Measurements from ENCODE around the gene RADIL.
"Not testable (repeated sequence)": the region's sequence is repeated elsewhere in the genome, so short reads cannot be mapped to it uniquely, and the experiment has no call there.

Gene RADIL

GRCh38 chr7:4794591-4795350 is 88.7 kb downstream of the RADIL start:
- no peak for TF ChIP-seq CTCF (IDR thresholded peaks at IDR 0.05; ENCODE audit: low read depth, low read length, missing control alignments)
- no peak for DNase-seq (ENCODE audit: low read depth)
- H3K4me3 ChIP-seq (ENCODE audit: low read depth, low read length): no peak overlapping the region

- H3K4me3 ChIP-seq (ENCODE audit: low read depth, low read length); DNase-seq (ENCODE audit: low read depth): not testable (repeated sequence)
Measured at GRCh38 chr7:4794171-4794570, 89.3 kb downstream of the RADIL start.

GRCh38 chr7:4793385-4793993 is 90.0 kb downstream of the RADIL start:
- H3K4me3 ChIP-seq (ENCODE audit: low read depth, low read length); DNase-seq (ENCODE audit: low read depth): not testable (repeated sequence)

- no peak for TF ChIP-seq CTCF (IDR thresholded peaks at IDR 0.05; ENCODE audit: low read depth, low read length, missing control alignments)
- no peak overlapping the region for H3K4me3 ChIP-seq (ENCODE audit: low read depth, low read length)
- DNase-seq (ENCODE audit: low read depth): no peak
Measured at GRCh38 chr7:4792537-4793126, 90.9 kb downstream of the RADIL start.

- no peak overlapping the region for H3K4me3 ChIP-seq (ENCODE audit: low read depth, low read length)
- TF ChIP-seq CTCF (IDR thresholded peaks at IDR 0.05; ENCODE audit: low read depth, low read length, missing control alignments): peak; percentile 48
- no peak for DNase-seq (ENCODE audit: low read depth)
Measured at GRCh38 chr7:4791738-4792536, 91.6 kb downstream of the RADIL start.

- no peak for DNase-seq (ENCODE audit: low read depth)
- TF ChIP-seq CTCF (IDR thresholded peaks at IDR 0.05; ENCODE audit: low read depth, low read length, missing control alignments): no peak
- H3K4me3 ChIP-seq (ENCODE audit: low read depth, low read length): no peak overlapping the region
Measured at GRCh38 chr7:4791101-4791737, 92.3 kb downstream of the RADIL start.

GRCh38 chr7:4790516-4790991 is 93.0 kb downstream of the RADIL start:
- no peak overlapping the region for H3K4me3 ChIP-seq (ENCODE audit: low read depth, low read length)
- no peak for TF ChIP-seq CTCF (IDR thresholded peaks at IDR 0.05; ENCODE audit: low read depth, low read length, missing control alignments)
- no peak for DNase-seq (ENCODE audit: low read depth)

Data from GM12864 (cell line).